Hepatocyte (in vitro differentiated cells): ENCODE measurements around the gene ERGIC1. TPM values are rescaled to one million over a fixed set of nuclear protein-coding genes. Genes with fewer than 3 reads are reported as not detected.

ENCODE experiments used
- DNase-seq: peaks from one replicate; pipeline ENCODE4 v3.0.0-alpha.2; 2016; ENCODE audit warnings: low spot score
- H2AFZ ChIP-seq: fragments of 200-600 bp; sonication (generic); 2 replicates; pipeline ENCODE4 v1.6.0; 2016; ENCODE audit warnings: antibody characterized with exemption, mild to moderate bottlenecking
- H3K27ac ChIP-seq: fragments of 200-600 bp; sonication (generic); 2 replicates; pipeline ENCODE4 v1.5.1; 2016; ENCODE audit warnings: mild to moderate bottlenecking
- H3K27me3 ChIP-seq: fragments of 200-600 bp; sonication (generic); 2 replicates; pipeline ENCODE4 v1.6.1; 2016
- H3K36me3 ChIP-seq: fragments of 200-600 bp; sonication (generic); replicated peaks from 2 replicates; pipeline ENCODE4 v1.5.1; 2016; ENCODE audit warnings: low read depth; ENCODE audit not compliant: insufficient read depth
- H3K4me1 ChIP-seq: fragments of 200-600 bp; sonication (generic); 2 replicates; pipeline ENCODE4 v1.5.1; 2016; ENCODE audit warnings: mild to moderate bottlenecking, moderate library complexity; ENCODE audit not compliant: insufficient read depth
- H3K4me2 ChIP-seq: fragments of 200-600 bp; sonication (generic); 2 replicates; pipeline ENCODE4 v1.6.0; 2016
- H3K4me3 ChIP-seq: fragments of 200-600 bp; sonication (generic); 2 replicates; pipeline ENCODE4 v1.5.1; 2016; ENCODE audit warnings: mild to moderate bottlenecking
- H3K79me2 ChIP-seq: fragments of 200-600 bp; sonication (generic); 2 replicates; pipeline ENCODE4 v1.6.0; 2017; ENCODE audit warnings: mild to moderate bottlenecking
- H3K9me2 ChIP-seq: fragments of 200-600 bp; sonication (generic); replicated peaks from 2 replicates; pipeline ENCODE4 v1.6.0; 2017; ENCODE audit warnings: mild to moderate bottlenecking; ENCODE audit not compliant: insufficient read depth
- H3K9me3 ChIP-seq: fragments of 200-600 bp; sonication (generic); 2 replicates; pipeline ENCODE4 v1.5.1; 2016; ENCODE audit warnings: low read depth, mild to moderate bottlenecking
- H4K20me1 ChIP-seq: fragments of 200-600 bp; sonication (generic); 2 replicates; pipeline ENCODE4 v1.6.0; 2016; ENCODE audit warnings: mild to moderate bottlenecking; ENCODE audit not compliant: insufficient read depth, poor library complexity, severe bottlenecking
- EZH2 ChIP-seq: fragments of 200-600 bp; sonication (generic); IDR thresholded peaks from 2 replicates; pipeline ENCODE4 v1.6.1; 2016; ENCODE audit warnings: antibody characterized with exemption, mild to moderate bottlenecking, borderline replicate concordance
- EZH2phosphoT487 ChIP-seq: fragments of 200-600 bp; sonication (generic); IDR thresholded peaks from one replicate; pipeline ENCODE4 v1.6.1; 2018; ENCODE audit warnings: antibody characterized with exemption, mild to moderate bottlenecking, low read depth, moderate library complexity; ENCODE audit not compliant: unreplicated experiment, severe bottlenecking
- WGBS: methylation state at CpG from one replicate; pipeline ENCODE4 v1.1.6; 2016; ENCODE audit warnings: low lambda C conversion rate; ENCODE audit errors: missing lambda C conversion rate; 5-methylcytosine and 5-hydroxymethylcytosine counted together
- polyA plus RNA-seq: library from polyadenylated mRNA; unstranded; fragments of >200 nt; fragmentation: Nextera tagmentation; extraction: Ambion mirVana; gene quantifications from 2 replicates; pipeline ENCODE4 v1.2.1, GENCODE V29; 2016
- total RNA-seq: library from RNA; depleted of rRNA; stranded (reverse); fragments of >200 nt; gene quantifications from 2 replicates; pipeline ENCODE4 v1.2.3, GENCODE V29; 2014
- TF ChIP-seq, protein P1 (sequence below): fragments of 200-600 bp; sonication (generic); IDR thresholded peaks from 2 replicates; pipeline ENCODE4 v1.5.1; 2016; ENCODE audit warnings: antibody characterized with exemption, mild to moderate bottlenecking; ENCODE audit not compliant: poor library complexity

ERGIC1 gene
- total and polyA plus RNA-seq, 2 experiments from 2014 or later: 39.1 to 107 TPM

DNA sequence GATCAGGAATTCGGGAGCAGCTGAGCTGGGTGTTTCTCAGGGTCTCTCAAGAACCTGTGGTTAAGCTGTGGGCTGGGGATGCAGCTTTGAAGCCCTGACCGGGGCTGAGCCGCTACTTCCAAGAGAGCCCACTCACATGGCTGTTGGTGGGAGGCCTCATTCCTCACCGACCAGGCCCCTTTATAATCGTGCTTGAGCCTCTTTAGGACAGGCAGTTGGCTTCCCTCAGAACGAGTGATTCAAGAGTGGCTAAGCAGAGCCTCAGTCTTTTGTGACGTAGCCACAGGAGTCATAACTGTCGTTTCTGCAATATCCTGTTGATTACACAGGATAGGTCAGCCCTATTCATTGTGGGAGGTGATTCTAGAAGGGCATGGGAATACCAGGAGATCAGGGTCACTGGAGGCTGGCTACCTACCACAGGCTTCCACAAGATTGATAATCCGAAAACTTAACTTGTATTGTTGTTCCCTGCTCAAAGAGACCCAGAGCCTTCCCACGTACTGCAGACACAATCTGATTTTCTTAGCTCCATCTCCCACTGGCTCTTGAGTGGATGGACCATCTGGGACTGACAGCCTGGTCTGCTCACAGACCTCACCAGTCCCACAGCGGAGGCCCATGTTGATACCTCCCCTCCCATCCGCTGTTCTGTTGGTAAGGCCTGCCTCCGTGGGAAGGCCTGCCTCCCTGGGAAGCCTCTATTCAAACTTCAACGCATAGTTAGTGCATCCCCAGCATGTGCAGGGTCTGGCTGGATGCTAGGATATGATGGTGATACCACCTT, 3.0 kb upstream of the ERGIC1 start:
- H3K27ac ChIP-seq: peak overlapping the region; percentile 20

GRCh38 chr5:172832383-172833315, 1.4 kb upstream of the ERGIC1 start:
- 83% methylated on average over 14 of the region's 14 CpGs for WGBS
- H4K20me1 ChIP-seq: no peaks in the 10 kb centered on the region
- no peak overlapping the region for H2AFZ ChIP-seq
- TF ChIP-seq, protein P1, sequence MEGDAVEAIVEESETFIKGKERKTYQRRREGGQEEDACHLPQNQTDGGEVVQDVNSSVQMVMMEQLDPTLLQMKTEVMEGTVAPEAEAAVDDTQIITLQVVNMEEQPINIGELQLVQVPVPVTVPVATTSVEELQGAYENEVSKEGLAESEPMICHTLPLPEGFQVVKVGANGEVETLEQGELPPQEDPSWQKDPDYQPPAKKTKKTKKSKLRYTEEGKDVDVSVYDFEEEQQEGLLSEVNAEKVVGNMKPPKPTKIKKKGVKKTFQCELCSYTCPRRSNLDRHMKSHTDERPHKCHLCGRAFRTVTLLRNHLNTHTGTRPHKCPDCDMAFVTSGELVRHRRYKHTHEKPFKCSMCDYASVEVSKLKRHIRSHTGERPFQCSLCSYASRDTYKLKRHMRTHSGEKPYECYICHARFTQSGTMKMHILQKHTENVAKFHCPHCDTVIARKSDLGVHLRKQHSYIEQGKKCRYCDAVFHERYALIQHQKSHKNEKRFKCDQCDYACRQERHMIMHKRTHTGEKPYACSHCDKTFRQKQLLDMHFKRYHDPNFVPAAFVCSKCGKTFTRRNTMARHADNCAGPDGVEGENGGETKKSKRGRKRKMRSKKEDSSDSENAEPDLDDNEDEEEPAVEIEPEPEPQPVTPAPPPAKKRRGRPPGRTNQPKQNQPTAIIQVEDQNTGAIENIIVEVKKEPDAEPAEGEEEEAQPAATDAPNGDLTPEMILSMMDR: no peak
- TF ChIP-seq EZH2phosphoT487 (no peak), EZH2 (no peak)
- no peaks in the 10 kb centered on the region for H3K9me2 ChIP-seq
- no peaks in the 10 kb centered on the region for H3K36me3 ChIP-seq
- DNase-seq: no peak
- peaks cover 24% of the 10 kb centered on the region for H3K4me1 ChIP-seq
- peak overlapping the region; percentile 96 for H3K4me2 ChIP-seq
- peak overlapping the region; percentile 92 for H3K27ac ChIP-seq
- H3K9me3 ChIP-seq: no peaks in the 10 kb centered on the region
- no peak overlapping the region for H3K4me3 ChIP-seq
- no peaks in the 10 kb centered on the region for H3K27me3 ChIP-seq
- H3K79me2 ChIP-seq: peaks cover 32% of the 10 kb centered on the region

More for the DNA sequence above, 3.0 kb upstream of the ERGIC1 start:
- TF ChIP-seq, protein P1: no peak
- H3K9me3 ChIP-seq: no peaks in the 10 kb centered on the region
- peaks cover 18% of the 10 kb centered on the region for H3K4me1 ChIP-seq
- no peaks in the 10 kb centered on the region for H3K9me2 ChIP-seq
- 69% methylated on average over 14 of the region's 14 CpGs for WGBS
- no peaks in the 10 kb centered on the region for H4K20me1 ChIP-seq
- no peak for DNase-seq
- H3K4me2 ChIP-seq: no peak overlapping the region
- H3K4me3 ChIP-seq: no peak overlapping the region
- no peak overlapping the region for H2AFZ ChIP-seq
- no peaks in the 10 kb centered on the region for H3K36me3 ChIP-seq
- peaks cover 18% of the 10 kb centered on the region for H3K79me2 ChIP-seq
- no peaks in the 10 kb centered on the region for H3K27me3 ChIP-seq

DNA sequence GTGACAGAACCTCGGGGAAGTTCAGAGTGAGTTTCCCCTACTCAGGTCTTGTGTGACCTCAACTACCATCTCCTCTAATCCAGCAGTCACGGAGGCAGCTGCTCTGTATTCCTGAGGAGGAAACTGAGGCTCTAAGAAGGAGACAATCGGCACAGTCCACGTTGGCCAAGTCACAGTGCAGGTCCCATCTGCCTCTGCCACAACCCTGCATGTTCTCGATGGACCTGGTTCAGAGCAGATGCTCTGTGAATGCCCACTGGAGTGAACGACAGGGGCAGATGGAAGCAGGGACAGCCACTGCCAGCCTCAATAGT, 722 bp upstream of the ERGIC1 start:
- no peak for TF ChIP-seq EZH2phosphoT487
- TF ChIP-seq, protein P1: no peak
- no peak for TF ChIP-seq EZH2
- Histone ChIP-seq H3K4me1 (peaks cover 27% of the 10 kb centered on the region), H3K36me3 (no peaks in the 10 kb centered on the region), H3K9me2 (no peaks in the 10 kb centered on the region), H2AFZ (peak overlapping the region; percentile 63), H3K4me3 (no peak overlapping the region), H3K27me3 (no peaks in the 10 kb centered on the region), H3K4me2 (peak overlapping the region; percentile 96), H4K20me1 (no peaks in the 10 kb centered on the region), H3K27ac (peak overlapping the region; percentile 92), H3K79me2 (peaks cover 38% of the 10 kb centered on the region), H3K9me3 (no peaks in the 10 kb centered on the region)
- 64% methylated on average over 6 of the region's 6 CpGs for WGBS
- DNase-seq: no peak
